Loucy (cell line): ENCODE results near the gene NEDD4L.
A peak's percentile ranks its signal among the peaks of the same experiment; 100 is the strongest.

Source experiments
- H2AFZ ChIP-seq: fragments of 200-600 bp; sonication (generic); 2 replicates; pipeline ENCODE4 v1.6.0; 2016; ENCODE audit warnings: antibody characterized with exemption, mild to moderate bottlenecking, low read length, moderate library complexity
- H3F3A ChIP-seq: fragments of 200-600 bp; 2 replicates; pipeline ENCODE4 v1.6.0; 2016; ENCODE audit warnings: antibody characterized with exemption, low read depth, mild to moderate bottlenecking
- H3K27me3 ChIP-seq: fragments of 200-600 bp; sonication (generic); 2 replicates; pipeline ENCODE4 v1.6.1; 2014; ENCODE audit warnings: low read length, mild to moderate bottlenecking; ENCODE audit not compliant: insufficient read depth, poor library complexity, severe bottlenecking
- H3K36me3 ChIP-seq: fragments of 200-600 bp; sonication (generic); 2 replicates; pipeline ENCODE4 v1.6.1; 2016; ENCODE audit warnings: low read length; ENCODE audit not compliant: insufficient read depth
- H3K4me1 ChIP-seq: fragments of 200-600 bp; sonication (generic); 2 replicates; pipeline ENCODE4 v1.5.1; 2014; ENCODE audit warnings: low read length, mild to moderate bottlenecking; ENCODE audit not compliant: insufficient read depth, poor library complexity, severe bottlenecking
- H3K4me2 ChIP-seq: fragments of 200-600 bp; sonication (generic); 2 replicates; pipeline ENCODE4 v1.6.0; 2014; ENCODE audit warnings: antibody characterized with exemption, low read length, low read depth, mild to moderate bottlenecking; ENCODE audit not compliant: poor library complexity, severe bottlenecking
- H3K4me3 ChIP-seq: fragments of 200-600 bp; sonication (generic); 2 replicates; pipeline ENCODE4 v1.5.1; 2014; ENCODE audit warnings: low read length, mild to moderate bottlenecking, mixed read lengths; ENCODE audit not compliant: poor library complexity, severe bottlenecking
- H3K79me2 ChIP-seq: fragments of 200-600 bp; sonication (generic); 2 replicates; pipeline ENCODE4 v1.6.1; 2014; ENCODE audit warnings: low read length; ENCODE audit not compliant: insufficient read depth
- H3K9ac ChIP-seq: fragments of 200-600 bp; sonication (generic); 2 replicates; pipeline ENCODE4 v1.6.0; 2014; ENCODE audit warnings: mild to moderate bottlenecking, low read depth, low read length, moderate library complexity; ENCODE audit not compliant: poor library complexity, severe bottlenecking
- H3K9me2 ChIP-seq: fragments of 200-600 bp; sonication (generic); replicated peaks from 2 replicates; pipeline ENCODE4 v1.6.1; 2016; ENCODE audit warnings: low read depth, low read length, mixed read lengths
- H3K9me3 ChIP-seq: fragments of 200-600 bp; sonication (generic); 2 replicates; pipeline ENCODE4 v1.6.1; 2014; ENCODE audit warnings: mild to moderate bottlenecking, antibody characterized with exemption, low read length, low read depth; ENCODE audit not compliant: insufficient read depth
- H4K20me1 ChIP-seq: fragments of 200-600 bp; sonication (generic); 2 replicates; pipeline ENCODE4 v1.6.0; 2014; ENCODE audit warnings: antibody characterized with exemption, low read length, mild to moderate bottlenecking; ENCODE audit not compliant: insufficient read depth, poor library complexity, severe bottlenecking
- EZH2phosphoT487 ChIP-seq: fragments of 200-600 bp; IDR thresholded peaks from 2 replicates; pipeline ENCODE4 v1.6.1; 2018; ENCODE audit warnings: antibody characterized with exemption, mild to moderate bottlenecking, moderate library complexity, borderline replicate concordance
- TF ChIP-seq, protein P1 (sequence below): fragments of 200-600 bp; sonication (generic); conservative IDR thresholded peaks from 2 replicates; pipeline ENCODE4 v1.5.1; 2014; ENCODE audit warnings: mild to moderate bottlenecking, antibody characterized with exemption, low read length

NEDD4L gene

DNA sequence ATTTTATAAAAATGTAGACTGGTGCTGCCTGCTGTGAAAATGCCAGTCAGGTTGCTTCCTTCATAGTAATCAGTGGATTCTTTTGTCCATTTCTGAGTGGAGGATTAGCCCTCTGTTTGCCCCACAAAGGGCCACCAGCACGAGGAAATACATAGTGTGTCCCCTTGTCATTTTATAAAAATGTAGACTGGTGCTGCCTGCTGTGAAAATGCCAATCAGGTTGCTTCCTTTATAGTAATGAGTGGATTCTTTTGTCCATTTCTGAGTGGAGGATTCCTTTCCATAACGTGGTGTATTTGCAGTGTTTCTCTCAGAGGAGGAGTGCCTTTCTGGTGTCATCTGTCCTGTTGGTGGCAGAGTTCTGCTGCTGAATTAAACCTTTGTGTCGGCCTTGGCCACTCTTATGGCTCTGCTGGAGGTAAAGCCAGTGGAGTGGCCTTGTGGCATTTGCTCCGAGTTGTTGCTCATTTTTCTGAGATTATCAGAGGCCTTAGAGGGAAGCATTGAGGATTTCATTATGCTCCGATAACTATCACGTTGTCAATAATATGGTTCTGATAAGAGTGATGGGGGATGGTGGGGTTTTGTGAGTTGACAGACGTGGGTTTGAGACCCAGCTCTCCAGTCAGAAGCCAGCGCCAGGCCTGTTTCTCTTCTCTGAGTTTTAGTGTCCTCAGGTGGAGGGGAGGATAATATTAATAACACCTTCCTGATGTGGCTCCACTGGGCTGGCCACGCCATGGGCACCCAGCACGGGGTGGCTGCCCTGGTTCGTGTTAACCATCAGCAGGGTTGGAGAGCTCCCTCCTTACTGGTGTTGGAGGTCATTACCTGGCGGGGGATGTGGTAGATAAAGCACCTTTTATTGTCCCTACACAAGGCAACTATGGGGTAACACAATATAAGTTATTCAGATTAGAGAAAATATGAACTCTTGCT is 96.6 kb downstream of the NEDD4L start:
- H3K79me2 ChIP-seq, result peaks cover 7% of the 10 kb centered on the region; the same call in 1 of the 2 replicates

DNA sequence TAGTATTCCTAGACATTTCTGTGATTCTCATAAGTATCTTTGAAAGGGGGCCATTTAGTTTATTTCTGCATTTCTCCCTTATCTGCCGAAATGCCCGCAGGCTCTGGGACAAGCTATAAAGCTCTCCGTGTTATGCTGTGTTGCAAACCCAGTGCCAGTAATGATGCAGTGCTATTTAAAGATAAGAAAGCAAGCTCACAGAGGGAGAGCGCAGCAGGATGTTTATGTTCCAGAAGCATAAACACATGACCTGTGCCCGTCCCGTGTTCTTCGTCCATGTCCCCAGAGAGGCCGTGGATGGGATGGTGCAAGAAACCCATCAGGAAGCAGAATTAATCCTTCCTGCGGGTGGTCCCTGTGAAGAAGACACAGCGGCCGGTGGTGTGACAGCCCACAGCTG is 99.4 kb downstream of the NEDD4L start:
- no peaks in the 10 kb centered on the region for H3K36me3 ChIP-seq
- no peaks in the 10 kb centered on the region for H3K27me3 ChIP-seq
- H2AFZ ChIP-seq, result no peak overlapping the region
- H4K20me1 ChIP-seq, result no peaks in the 10 kb centered on the region
- H3K9me3 ChIP-seq, result no peaks in the 10 kb centered on the region
- no peak for TF ChIP-seq EZH2phosphoT487
- TF ChIP-seq, protein P1, sequence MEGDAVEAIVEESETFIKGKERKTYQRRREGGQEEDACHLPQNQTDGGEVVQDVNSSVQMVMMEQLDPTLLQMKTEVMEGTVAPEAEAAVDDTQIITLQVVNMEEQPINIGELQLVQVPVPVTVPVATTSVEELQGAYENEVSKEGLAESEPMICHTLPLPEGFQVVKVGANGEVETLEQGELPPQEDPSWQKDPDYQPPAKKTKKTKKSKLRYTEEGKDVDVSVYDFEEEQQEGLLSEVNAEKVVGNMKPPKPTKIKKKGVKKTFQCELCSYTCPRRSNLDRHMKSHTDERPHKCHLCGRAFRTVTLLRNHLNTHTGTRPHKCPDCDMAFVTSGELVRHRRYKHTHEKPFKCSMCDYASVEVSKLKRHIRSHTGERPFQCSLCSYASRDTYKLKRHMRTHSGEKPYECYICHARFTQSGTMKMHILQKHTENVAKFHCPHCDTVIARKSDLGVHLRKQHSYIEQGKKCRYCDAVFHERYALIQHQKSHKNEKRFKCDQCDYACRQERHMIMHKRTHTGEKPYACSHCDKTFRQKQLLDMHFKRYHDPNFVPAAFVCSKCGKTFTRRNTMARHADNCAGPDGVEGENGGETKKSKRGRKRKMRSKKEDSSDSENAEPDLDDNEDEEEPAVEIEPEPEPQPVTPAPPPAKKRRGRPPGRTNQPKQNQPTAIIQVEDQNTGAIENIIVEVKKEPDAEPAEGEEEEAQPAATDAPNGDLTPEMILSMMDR, result no peak
- peaks cover 7% of the 10 kb centered on the region for H3K4me1 ChIP-seq
- H3K9ac ChIP-seq, result no peak overlapping the region
- H3K4me2 ChIP-seq, result no peak overlapping the region
- H3F3A ChIP-seq, result no peaks in the 10 kb centered on the region
- no peaks in the 10 kb centered on the region for H3K9me2 ChIP-seq
- no peak overlapping the region for H3K4me3 ChIP-seq
- peaks cover under 1% of the 10 kb centered on the region; the same call in 1 of the 2 replicates for H3K79me2 ChIP-seq

More for the DNA sequence above, 96.6 kb downstream of the NEDD4L start:
- H2AFZ ChIP-seq, result no peak overlapping the region
- no peaks in the 10 kb centered on the region for H4K20me1 ChIP-seq
- no peak overlapping the region for H3K9ac ChIP-seq
- H3K4me3 ChIP-seq, result no peak overlapping the region
- no peaks in the 10 kb centered on the region for H3K27me3 ChIP-seq
- no peaks in the 10 kb centered on the region for H3F3A ChIP-seq
- TF ChIP-seq, protein P1, result peak; percentile 30; the same call in 1 of the 2 replicates
- TF ChIP-seq EZH2phosphoT487, result no peak
- no peaks in the 10 kb centered on the region for H3K9me3 ChIP-seq
- no peaks in the 10 kb centered on the region for H3K9me2 ChIP-seq
- no peaks in the 10 kb centered on the region for H3K36me3 ChIP-seq
- H3K4me1 ChIP-seq, result peaks cover 8% of the 10 kb centered on the region
- no peak overlapping the region for H3K4me2 ChIP-seq

DNA sequence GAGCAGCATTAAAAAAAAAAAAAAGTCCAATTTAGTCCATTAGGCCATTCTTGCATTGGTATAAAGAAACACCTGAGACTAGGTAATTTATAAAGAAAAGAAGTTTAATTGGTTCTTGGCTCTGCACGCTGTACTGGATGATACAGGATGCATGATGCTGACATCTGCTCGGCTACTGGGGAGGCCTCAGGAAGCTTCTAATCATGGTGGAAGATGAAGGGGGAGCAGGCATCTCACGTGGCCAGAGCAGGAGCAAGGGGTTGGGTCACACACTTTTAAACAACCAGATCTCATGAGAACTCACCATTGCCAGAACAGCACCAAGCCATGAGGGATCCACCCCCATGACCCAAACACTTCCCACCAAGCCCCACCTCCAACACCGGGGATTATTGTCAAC is 100.1 kb downstream of the NEDD4L start:
- H3K27me3 ChIP-seq, result no peaks in the 10 kb centered on the region
- TF ChIP-seq, protein P1, result no peak
- no peak for TF ChIP-seq EZH2phosphoT487
- no peak overlapping the region for H3K9ac ChIP-seq
- H4K20me1 ChIP-seq, result no peaks in the 10 kb centered on the region
- H3F3A ChIP-seq, result no peaks in the 10 kb centered on the region
- peaks cover 11% of the 10 kb centered on the region for H3K4me1 ChIP-seq
- H2AFZ ChIP-seq, result no peak overlapping the region
- no peak overlapping the region for H3K4me3 ChIP-seq
- H3K9me3 ChIP-seq, result no peaks in the 10 kb centered on the region
- H3K79me2 ChIP-seq, result no peaks in the 10 kb centered on the region
- no peaks in the 10 kb centered on the region for H3K36me3 ChIP-seq
- no peaks in the 10 kb centered on the region for H3K9me2 ChIP-seq
- no peak overlapping the region for H3K4me2 ChIP-seq
